ENCODE data around the gene BICRA. TPM values are rescaled to one million over a fixed set of nuclear protein-coding genes. Genes with fewer than 3 reads are reported as not detected.
A peak's percentile ranks its signal among the peaks of the same experiment; 100 is the strongest.
"Not testable (repeated sequence)": the region's sequence is repeated elsewhere in the genome, so short reads cannot be mapped to it uniquely, and the experiment has no call there.

The BICRA gene
- total and polyA plus RNA-seq, 4 donors = 2.7 to 24.4 (median 11.9) TPM

GRCh38 chr19:47729799-47730520, 121.0 kb downstream of the BICRA start:
- H3K9me3 ChIP-seq (ENCODE audit: control insufficient read depth, insufficient read depth, low read length) = no peaks in the 10 kb centered on the region
- DNase-seq (ENCODE audit: low read depth in 4 of 6, low spot score in 6 of 6) = peak in 2 of 6 donors; percentile 11 to 40
- peaks cover 15% of the 10 kb centered on the region for H3K4me1 ChIP-seq (ENCODE audit: control insufficient read depth, insufficient read depth, low read length)
- WGBS (ENCODE audit: insufficient coverage) = 11% methylated on average over 30 of the region's 30 CpGs
- no peak overlapping the region for H3K4me3 ChIP-seq (ENCODE audit: low read depth, low read length)
- peaks cover 21% of the 10 kb centered on the region for H3K27me3 ChIP-seq (ENCODE audit: control insufficient read depth, insufficient read depth, low read length)
- peaks cover 14% of the 10 kb centered on the region for H3K36me3 ChIP-seq (ENCODE audit: control insufficient read depth, insufficient read depth, low read length)
- peak overlapping the region; percentile 47 for H3K27ac ChIP-seq (ENCODE audit: low read depth, low read length)

GRCh38 chr19:47730521-47730889, 121.6 kb downstream of the BICRA start:
- peaks cover 21% of the 10 kb centered on the region for H3K27me3 ChIP-seq (ENCODE audit: control insufficient read depth, insufficient read depth, low read length)
- DNase-seq (ENCODE audit: low read depth in 4 of 6, low spot score in 6 of 6) = no peak
- H3K9me3 ChIP-seq (ENCODE audit: control insufficient read depth, insufficient read depth, low read length) = no peaks in the 10 kb centered on the region
- no peak overlapping the region for H3K27ac ChIP-seq (ENCODE audit: low read depth, low read length)
- peaks cover 15% of the 10 kb centered on the region for H3K4me1 ChIP-seq (ENCODE audit: control insufficient read depth, insufficient read depth, low read length)
- H3K4me3 ChIP-seq (ENCODE audit: low read depth, low read length) = no peak overlapping the region
- peaks cover 14% of the 10 kb centered on the region for H3K36me3 ChIP-seq (ENCODE audit: control insufficient read depth, insufficient read depth, low read length)
- WGBS (ENCODE audit: insufficient coverage) = 88% methylated on average over 4 of the region's 8 CpGs

GRCh38 chr19:47730910-47731309, 122.0 kb downstream of the BICRA start:
- H3K27me3 ChIP-seq (ENCODE audit: control insufficient read depth, insufficient read depth, low read length) = peaks cover 20% of the 10 kb centered on the region
- no peak overlapping the region for H3K4me3 ChIP-seq (ENCODE audit: low read depth, low read length)
- H3K4me1 ChIP-seq (ENCODE audit: control insufficient read depth, insufficient read depth, low read length) = peaks cover 15% of the 10 kb centered on the region
- WGBS (ENCODE audit: insufficient coverage) = 95% methylated on average over 6 of the region's 8 CpGs
- peaks cover 10% of the 10 kb centered on the region for H3K36me3 ChIP-seq (ENCODE audit: control insufficient read depth, insufficient read depth, low read length)
- no peak for DNase-seq (ENCODE audit: low read depth in 4 of 6, low spot score in 6 of 6)
- H3K27ac ChIP-seq (ENCODE audit: low read depth, low read length) = no peak overlapping the region
- H3K9me3 ChIP-seq (ENCODE audit: control insufficient read depth, insufficient read depth, low read length) = no peaks in the 10 kb centered on the region

- WGBS (ENCODE audit: insufficient coverage) = 55% methylated on average over 4 of the region's 4 CpGs
- Histone ChIP-seq H3K36me3 (ENCODE audit: control insufficient read depth, insufficient read depth, low read length) (peaks cover 1% of the 10 kb centered on the region), H3K27ac (ENCODE audit: low read depth, low read length) (no peak overlapping the region), H3K4me3 (ENCODE audit: low read depth, low read length) (no peak overlapping the region), H3K27me3 (ENCODE audit: control insufficient read depth, insufficient read depth, low read length) (peaks cover 4% of the 10 kb centered on the region), H3K9me3 (ENCODE audit: control insufficient read depth, insufficient read depth, low read length) (no peaks in the 10 kb centered on the region), H3K4me1 (ENCODE audit: control insufficient read depth, insufficient read depth, low read length) (peaks cover 2% of the 10 kb centered on the region)
- no peak for DNase-seq (ENCODE audit: low read depth in 4 of 6, low spot score in 6 of 6)
Measured at GRCh38 chr19:47735131-47735530, 126.2 kb downstream of the BICRA start.

- Histone ChIP-seq H3K36me3 (ENCODE audit: control insufficient read depth, insufficient read depth, low read length) (peaks cover 7% of the 10 kb centered on the region), H3K27ac (ENCODE audit: low read depth, low read length) (no peak overlapping the region), H3K4me1 (ENCODE audit: control insufficient read depth, insufficient read depth, low read length) (peaks cover 26% of the 10 kb centered on the region), H3K4me3 (ENCODE audit: low read depth, low read length) (no peak overlapping the region), H3K9me3 (ENCODE audit: control insufficient read depth, insufficient read depth, low read length) (no peaks in the 10 kb centered on the region), H3K27me3 (ENCODE audit: control insufficient read depth, insufficient read depth, low read length) (no peaks in the 10 kb centered on the region)
- DNase-seq (ENCODE audit: low read depth in 4 of 6, low spot score in 6 of 6) = no peak
- 86% methylated on average over 48 of the region's 48 CpGs for WGBS (ENCODE audit: insufficient coverage)
Measured at GRCh38 chr19:47740866-47741519, 132.1 kb downstream of the BICRA start.

- no peak for DNase-seq (ENCODE audit: low read depth in 4 of 6, low spot score in 6 of 6)
- WGBS (ENCODE audit: insufficient coverage) = 88% methylated on average over 13 of the region's 15 CpGs
Measured at GRCh38 chr19:47741544-47742140, 132.7 kb downstream of the BICRA start.

GRCh38 chr19:47742634-47743033, 133.7 kb downstream of the BICRA start:
- no peak for DNase-seq (ENCODE audit: low read depth in 4 of 6, low spot score in 6 of 6)
- peak overlapping the region; percentile 91 for H3K27ac ChIP-seq (ENCODE audit: low read depth, low read length)
- H3K4me3 ChIP-seq (ENCODE audit: low read depth, low read length) = peak overlapping the region; percentile 52
- H3K9me3 ChIP-seq (ENCODE audit: control insufficient read depth, insufficient read depth, low read length) = no peaks in the 10 kb centered on the region
- 31% methylated on average over 4 of the region's 13 CpGs for WGBS (ENCODE audit: insufficient coverage)
- no peaks in the 10 kb centered on the region for H3K27me3 ChIP-seq (ENCODE audit: control insufficient read depth, insufficient read depth, low read length)
- H3K36me3 ChIP-seq (ENCODE audit: control insufficient read depth, insufficient read depth, low read length) = peaks cover 15% of the 10 kb centered on the region
- H3K4me1 ChIP-seq (ENCODE audit: control insufficient read depth, insufficient read depth, low read length) = peaks cover 35% of the 10 kb centered on the region

More at GRCh38 chr19:47741544-47742140, 132.7 kb downstream of the BICRA start:
- Histone ChIP-seq H3K4me1 (ENCODE audit: control insufficient read depth, insufficient read depth, low read length) (peaks cover 32% of the 10 kb centered on the region), H3K27me3 (ENCODE audit: control insufficient read depth, insufficient read depth, low read length) (no peaks in the 10 kb centered on the region), H3K9me3 (ENCODE audit: control insufficient read depth, insufficient read depth, low read length) (no peaks in the 10 kb centered on the region), H3K27ac (ENCODE audit: low read depth, low read length) (no peak overlapping the region), H3K4me3 (ENCODE audit: low read depth, low read length) (no peak overlapping the region), H3K36me3 (ENCODE audit: control insufficient read depth, insufficient read depth, low read length) (peaks cover 9% of the 10 kb centered on the region)

GRCh38 chr19:47745010-47745901, 136.3 kb downstream of the BICRA start, which contains the start of gene NOP53:
NOP53 (plus strand) TSS chr19:47745546; CDS start chr19:47745560, 14 bp downstream.
- H3K4me3 ChIP-seq (ENCODE audit: low read depth, low read length) = peak within 1 kb of the TSS; percentile 85
- peak; percentile 94 to 99 (median 96) for DNase-seq (ENCODE audit: low read depth in 4 of 6, low spot score in 6 of 6)
- no peaks in the 10 kb centered on the region for H3K27me3 ChIP-seq (ENCODE audit: control insufficient read depth, insufficient read depth, low read length)
- 0% methylated on average over 29 of the region's 53 CpGs for WGBS (ENCODE audit: insufficient coverage)
- peaks cover 35% of the 10 kb centered on the region for H3K4me1 ChIP-seq (ENCODE audit: control insufficient read depth, insufficient read depth, low read length)
- peak within 1 kb of the TSS; percentile 97 for H3K27ac ChIP-seq (ENCODE audit: low read depth, low read length)
- H3K36me3 ChIP-seq (ENCODE audit: control insufficient read depth, insufficient read depth, low read length) = peaks cover 38% of the 10 kb centered on the region
- H3K9me3 ChIP-seq (ENCODE audit: control insufficient read depth, insufficient read depth, low read length) = no peaks in the 10 kb centered on the region

- WGBS (ENCODE audit: insufficient coverage) = 88% methylated on average over 9 of the region's 17 CpGs
- Histone ChIP-seq H3K36me3 (ENCODE audit: control insufficient read depth, insufficient read depth, low read length) (peaks cover 43% of the 10 kb centered on the region), H3K4me1 (ENCODE audit: control insufficient read depth, insufficient read depth, low read length) (peaks cover 35% of the 10 kb centered on the region), H3K4me3 (ENCODE audit: low read depth, low read length) (peak overlapping the region; percentile 85)
- DNase-seq (ENCODE audit: low read depth in 4 of 6, low spot score in 6 of 6); H3K9me3 ChIP-seq (ENCODE audit: control insufficient read depth, insufficient read depth, low read length); H3K27ac ChIP-seq (ENCODE audit: low read depth, low read length); H3K27me3 ChIP-seq (ENCODE audit: control insufficient read depth, insufficient read depth, low read length): not testable (repeated sequence)
Measured at GRCh38 chr19:47746129-47746528, 137.2 kb downstream of the BICRA start.
